ENCODE results near the gene THSD4. TPM values are rescaled to one million over a fixed set of nuclear protein-coding genes. Genes with fewer than 3 reads are reported as not detected.

THSD4 gene
- total and polyA plus RNA-seq, 9 of the 15 experiments (the other 6 are each of a cell fraction or from before 2014, with no cell fraction given): 0.04 TPM; not detected in 5

DNA sequence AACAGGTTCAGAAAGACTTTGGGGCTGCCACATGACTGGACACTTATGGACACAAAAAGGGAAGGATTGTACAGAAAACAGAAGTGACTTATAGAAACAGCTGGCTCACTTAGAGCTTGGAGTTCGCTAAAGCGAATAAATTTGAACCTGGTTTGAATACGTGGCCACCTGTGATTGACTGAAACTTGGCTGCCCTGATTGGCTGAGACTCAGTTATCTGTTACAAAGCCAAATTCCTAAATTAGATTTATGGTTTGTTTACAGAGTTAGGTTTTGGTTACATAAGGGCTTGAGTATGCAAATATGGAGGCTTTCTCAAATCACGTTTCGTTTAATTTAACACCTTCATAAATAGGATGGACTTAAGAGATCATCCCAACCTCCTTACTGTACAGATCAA, 270.2 kb downstream of the THSD4 start:
- ATAC-seq (no peak), FAIRE-seq (no peak), DNase-seq (ENCODE audit: extremely low read depth in 1 of 4, low spot score in 3 of 4) (no peak)
- no peaks in the 10 kb centered on the region for H3K36me3 ChIP-seq (ENCODE audit: control insufficient read depth, insufficient read depth, low read length)
- H3K4me1 ChIP-seq (replicated peaks in 1 of 2; ENCODE audit: control insufficient read depth in 2 of 2, insufficient read depth in 2 of 2, low read length in 2 of 2): no peaks in the 10 kb centered on the region
- ChIA-PET POLR2A (no interaction called here), CTCF (ENCODE audit: low intra/inter-chr PET ratio) (interaction anchor here (1.6 kb wide), 1 partner anchor 55 kb away, joined by 6 read pairs; no protein-coding TSS in a partner anchor)
- no TSS peak for BruUV-seq (replicated peaks)
- H3K4me3 ChIP-seq: no peak overlapping the region
- no peaks in the 10 kb centered on the region for H3K79me2 ChIP-seq (ENCODE audit: control insufficient read depth, insufficient read depth, low read length)
- no peak overlapping the region for H3K4me2 ChIP-seq (ENCODE audit: insufficient read depth, low read length)
- no peaks in the 10 kb centered on the region for H4K20me1 ChIP-seq (replicated peaks; ENCODE audit: control insufficient read depth, insufficient read depth, low read length)
- H3K9me1 ChIP-seq (ENCODE audit: control insufficient read depth, insufficient read depth, low read length): no peaks in the 10 kb centered on the region
- H3K9ac ChIP-seq (ENCODE audit: insufficient read depth in 1 of 2, low read depth in 2 of 2, low read length in 2 of 2): no peak overlapping the region
- no peak overlapping the region for H2AFZ ChIP-seq (ENCODE audit: low read depth, low read length)
- H3K27me3 ChIP-seq (ENCODE audit: control insufficient read depth in 2 of 2, insufficient read depth in 2 of 2, low read length in 2 of 2): no peaks in the 10 kb centered on the region; a peak in 2 of 5 replicates
- no peak overlapping the region for H3K27ac ChIP-seq (ENCODE audit: extremely low read depth, low read depth, low read length)
- intact Hi-C loops (cut with micrococcal nuclease) (loop anchor here (10.0 kb wide), 1 partner anchor 419 kb away; no protein-coding TSS in a partner anchor), in situ Hi-C loops (cut with MboI) (no loop called here)
- 2% methylated on average over 4 of the region's 5 CpGs for WGBS (ENCODE audit: insufficient coverage, low coverage, missing lambda C conversion rate)
- no peaks in the 10 kb centered on the region for H3K9me3 ChIP-seq (replicated peaks; ENCODE audit: control insufficient read depth, insufficient read depth, low read depth, low read length)
- TF ChIP-seq, protein P1, sequence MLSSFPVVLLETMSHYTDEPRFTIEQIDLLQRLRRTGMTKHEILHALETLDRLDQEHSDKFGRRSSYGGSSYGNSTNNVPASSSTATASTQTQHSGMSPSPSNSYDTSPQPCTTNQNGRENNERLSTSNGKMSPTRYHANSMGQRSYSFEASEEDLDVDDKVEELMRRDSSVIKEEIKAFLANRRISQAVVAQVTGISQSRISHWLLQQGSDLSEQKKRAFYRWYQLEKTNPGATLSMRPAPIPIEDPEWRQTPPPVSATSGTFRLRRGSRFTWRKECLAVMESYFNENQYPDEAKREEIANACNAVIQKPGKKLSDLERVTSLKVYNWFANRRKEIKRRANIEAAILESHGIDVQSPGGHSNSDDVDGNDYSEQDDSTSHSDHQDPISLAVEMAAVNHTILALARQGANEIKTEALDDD (IDR thresholded peaks at IDR 0.05): no peak
- TF ChIP-seq TAF9B (IDR thresholded peaks at IDR 0.05; ENCODE audit: partially characterized antibody) (no peak), JUNB (CRISPR knock-in tag; conservative IDR thresholded peaks at IDR 0.05) (no peak), ZC3H11A (IDR thresholded peaks at IDR 0.05; ENCODE audit: low read depth, low read length) (no peak), ZNF23 (CRISPR knock-in tag; IDR thresholded peaks at IDR 0.05) (no peak), RBM17 (IDR thresholded peaks at IDR 0.05; ENCODE audit: borderline replicate concordance, low read depth, low read length) (no peak), RBM14 (IDR thresholded peaks at IDR 0.05; ENCODE audit: borderline replicate concordance, insufficient read depth, low read depth, low read length) (no peak)
- TF ChIP-seq, protein P2, sequence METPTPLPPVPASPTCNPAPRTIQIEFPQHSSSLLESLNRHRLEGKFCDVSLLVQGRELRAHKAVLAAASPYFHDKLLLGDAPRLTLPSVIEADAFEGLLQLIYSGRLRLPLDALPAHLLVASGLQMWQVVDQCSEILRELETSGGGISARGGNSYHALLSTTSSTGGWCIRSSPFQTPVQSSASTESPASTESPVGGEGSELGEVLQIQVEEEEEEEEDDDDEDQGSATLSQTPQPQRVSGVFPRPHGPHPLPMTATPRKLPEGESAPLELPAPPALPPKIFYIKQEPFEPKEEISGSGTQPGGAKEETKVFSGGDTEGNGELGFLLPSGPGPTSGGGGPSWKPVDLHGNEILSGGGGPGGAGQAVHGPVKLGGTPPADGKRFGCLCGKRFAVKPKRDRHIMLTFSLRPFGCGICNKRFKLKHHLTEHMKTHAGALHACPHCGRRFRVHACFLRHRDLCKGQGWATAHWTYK (CRISPR knock-in tag; IDR thresholded peaks at IDR 0.05): no peak
- TF ChIP-seq, protein P3, sequence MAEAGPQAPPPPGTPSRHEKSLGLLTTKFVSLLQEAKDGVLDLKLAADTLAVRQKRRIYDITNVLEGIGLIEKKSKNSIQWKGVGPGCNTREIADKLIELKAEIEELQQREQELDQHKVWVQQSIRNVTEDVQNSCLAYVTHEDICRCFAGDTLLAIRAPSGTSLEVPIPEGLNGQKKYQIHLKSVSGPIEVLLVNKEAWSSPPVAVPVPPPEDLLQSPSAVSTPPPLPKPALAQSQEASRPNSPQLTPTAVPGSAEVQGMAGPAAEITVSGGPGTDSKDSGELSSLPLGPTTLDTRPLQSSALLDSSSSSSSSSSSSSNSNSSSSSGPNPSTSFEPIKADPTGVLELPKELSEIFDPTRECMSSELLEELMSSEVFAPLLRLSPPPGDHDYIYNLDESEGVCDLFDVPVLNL (CRISPR knock-in tag; IDR thresholded peaks at IDR 0.05; ENCODE audit: low read depth): no peak
- TF ChIP-seq, protein P4, sequence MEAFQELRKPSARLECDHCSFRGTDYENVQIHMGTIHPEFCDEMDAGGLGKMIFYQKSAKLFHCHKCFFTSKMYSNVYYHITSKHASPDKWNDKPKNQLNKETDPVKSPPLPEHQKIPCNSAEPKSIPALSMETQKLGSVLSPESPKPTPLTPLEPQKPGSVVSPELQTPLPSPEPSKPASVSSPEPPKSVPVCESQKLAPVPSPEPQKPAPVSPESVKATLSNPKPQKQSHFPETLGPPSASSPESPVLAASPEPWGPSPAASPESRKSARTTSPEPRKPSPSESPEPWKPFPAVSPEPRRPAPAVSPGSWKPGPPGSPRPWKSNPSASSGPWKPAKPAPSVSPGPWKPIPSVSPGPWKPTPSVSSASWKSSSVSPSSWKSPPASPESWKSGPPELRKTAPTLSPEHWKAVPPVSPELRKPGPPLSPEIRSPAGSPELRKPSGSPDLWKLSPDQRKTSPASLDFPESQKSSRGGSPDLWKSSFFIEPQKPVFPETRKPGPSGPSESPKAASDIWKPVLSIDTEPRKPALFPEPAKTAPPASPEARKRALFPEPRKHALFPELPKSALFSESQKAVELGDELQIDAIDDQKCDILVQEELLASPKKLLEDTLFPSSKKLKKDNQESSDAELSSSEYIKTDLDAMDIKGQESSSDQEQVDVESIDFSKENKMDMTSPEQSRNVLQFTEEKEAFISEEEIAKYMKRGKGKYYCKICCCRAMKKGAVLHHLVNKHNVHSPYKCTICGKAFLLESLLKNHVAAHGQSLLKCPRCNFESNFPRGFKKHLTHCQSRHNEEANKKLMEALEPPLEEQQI (IDR thresholded peaks at IDR 0.05): no peak
- TF ChIP-seq, protein P5, sequence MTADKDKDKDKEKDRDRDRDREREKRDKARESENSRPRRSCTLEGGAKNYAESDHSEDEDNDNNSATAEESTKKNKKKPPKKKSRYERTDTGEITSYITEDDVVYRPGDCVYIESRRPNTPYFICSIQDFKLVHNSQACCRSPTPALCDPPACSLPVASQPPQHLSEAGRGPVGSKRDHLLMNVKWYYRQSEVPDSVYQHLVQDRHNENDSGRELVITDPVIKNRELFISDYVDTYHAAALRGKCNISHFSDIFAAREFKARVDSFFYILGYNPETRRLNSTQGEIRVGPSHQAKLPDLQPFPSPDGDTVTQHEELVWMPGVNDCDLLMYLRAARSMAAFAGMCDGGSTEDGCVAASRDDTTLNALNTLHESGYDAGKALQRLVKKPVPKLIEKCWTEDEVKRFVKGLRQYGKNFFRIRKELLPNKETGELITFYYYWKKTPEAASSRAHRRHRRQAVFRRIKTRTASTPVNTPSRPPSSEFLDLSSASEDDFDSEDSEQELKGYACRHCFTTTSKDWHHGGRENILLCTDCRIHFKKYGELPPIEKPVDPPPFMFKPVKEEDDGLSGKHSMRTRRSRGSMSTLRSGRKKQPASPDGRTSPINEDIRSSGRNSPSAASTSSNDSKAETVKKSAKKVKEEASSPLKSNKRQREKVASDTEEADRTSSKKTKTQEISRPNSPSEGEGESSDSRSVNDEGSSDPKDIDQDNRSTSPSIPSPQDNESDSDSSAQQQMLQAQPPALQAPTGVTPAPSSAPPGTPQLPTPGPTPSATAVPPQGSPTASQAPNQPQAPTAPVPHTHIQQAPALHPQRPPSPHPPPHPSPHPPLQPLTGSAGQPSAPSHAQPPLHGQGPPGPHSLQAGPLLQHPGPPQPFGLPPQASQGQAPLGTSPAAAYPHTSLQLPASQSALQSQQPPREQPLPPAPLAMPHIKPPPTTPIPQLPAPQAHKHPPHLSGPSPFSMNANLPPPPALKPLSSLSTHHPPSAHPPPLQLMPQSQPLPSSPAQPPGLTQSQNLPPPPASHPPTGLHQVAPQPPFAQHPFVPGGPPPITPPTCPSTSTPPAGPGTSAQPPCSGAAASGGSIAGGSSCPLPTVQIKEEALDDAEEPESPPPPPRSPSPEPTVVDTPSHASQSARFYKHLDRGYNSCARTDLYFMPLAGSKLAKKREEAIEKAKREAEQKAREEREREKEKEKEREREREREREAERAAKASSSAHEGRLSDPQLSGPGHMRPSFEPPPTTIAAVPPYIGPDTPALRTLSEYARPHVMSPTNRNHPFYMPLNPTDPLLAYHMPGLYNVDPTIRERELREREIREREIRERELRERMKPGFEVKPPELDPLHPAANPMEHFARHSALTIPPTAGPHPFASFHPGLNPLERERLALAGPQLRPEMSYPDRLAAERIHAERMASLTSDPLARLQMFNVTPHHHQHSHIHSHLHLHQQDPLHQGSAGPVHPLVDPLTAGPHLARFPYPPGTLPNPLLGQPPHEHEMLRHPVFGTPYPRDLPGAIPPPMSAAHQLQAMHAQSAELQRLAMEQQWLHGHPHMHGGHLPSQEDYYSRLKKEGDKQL (CRISPR knock-in tag; IDR thresholded peaks at IDR 0.05; ENCODE audit: borderline replicate concordance): no peak
